GM19372 (cell line): ENCODE data around the gene COX7B.
"Not testable (repeated sequence)": the region's sequence is repeated elsewhere in the genome, so short reads cannot be mapped to it uniquely, and the experiment has no call there.

Source experiments
- ATAC-seq: cut with Tn5 transposase; IDR thresholded peaks from one replicate; pipeline ENCODE4 v1.9.1; 2021; ENCODE audit warnings: mild to moderate bottlenecking, low read depth, moderate library complexity; ENCODE audit not compliant: unreplicated experiment

COX7B gene

GRCh38 chrX:77938083-77938680 is 38.9 kb downstream of the COX7B start:
- ATAC-seq: no peak

- not testable (repeated sequence) for ATAC-seq
Observed at GRCh38 chrX:77945031-77945430, 45.8 kb downstream of the COX7B start.

GRCh38 chrX:77945910-77946545 is 46.8 kb downstream of the COX7B start:
- ATAC-seq: no peak

- ATAC-seq: no peak
Observed at GRCh38 chrX:77946571-77946970, 47.3 kb downstream of the COX7B start.

- no peak for ATAC-seq
Observed at GRCh38 chrX:77949840-77950239, 50.6 kb downstream of the COX7B start.

- no peak for ATAC-seq
Observed at GRCh38 chrX:77952173-77952572, 52.9 kb downstream of the COX7B start.

- no peak for ATAC-seq
Observed at GRCh38 chrX:77953302-77953701, 54.0 kb downstream of the COX7B start.

- ATAC-seq: no peak
Observed at GRCh38 chrX:77953708-77954107, 54.4 kb downstream of the COX7B start.
